Upper lobe of left lung (tissue), 6 donors: ENCODE measurements around the gene HAUS1. TPM values are rescaled to one million over a fixed set of nuclear protein-coding genes. Genes with fewer than 3 reads are reported as not detected.
"Not testable (repeated sequence)": the region's sequence is repeated elsewhere in the genome, so short reads cannot be mapped to it uniquely, and the experiment has no call there.

Experiments used
- ATAC-seq, 2 donors: fragments of 200-7000 bp; cut with Tn5 transposase; one replicate each; pipeline ENCODE4 v1.9.1; 2022; ENCODE audit warnings: mild to moderate bottlenecking in 2 of 2, moderate library complexity in 2 of 2; ENCODE audit not compliant: low FRiP score in 2 of 2
- DNase-seq, 2 donors: peaks; one replicate each; pipeline ENCODE4 v3.0.0-alpha.2; 2019 to 2020
- H3K27ac ChIP-seq, 4 donors: fragments of 200-600 bp; sonication (generic); one replicate each; pipeline ENCODE4 v1.5.1; 2016 to 2019
- H3K27me3 ChIP-seq, 4 donors: fragments of 200-600 bp; sonication (generic); one replicate each; pipeline ENCODE4 v1.5.1; 2017 to 2019
- H3K36me3 ChIP-seq, 4 donors: fragments of 200-600 bp; sonication (generic); one replicate each; pipeline ENCODE4 v1.5.1; 2016 to 2019
- H3K4me1 ChIP-seq, 4 donors: fragments of 200-600 bp; sonication (generic); one replicate each; pipeline ENCODE4 v1.5.1; 2018 to 2019
- H3K4me3 ChIP-seq, 4 donors: fragments of 200-600 bp; sonication (generic); one replicate each; pipeline ENCODE4 v1.5.1; 2017 to 2019; ENCODE audit warnings: mild to moderate bottlenecking in 2 of 4, moderate library complexity in 1 of 4
- H3K9me3 ChIP-seq, 4 donors: fragments of 200-600 bp; sonication (generic); one replicate each; pipeline ENCODE4 v1.5.1; 2018 to 2019
- EP300 ChIP-seq, 4 donors: sonication (generic); formaldehyde crosslinking; IDR thresholded peaks; one replicate each; pipeline ENCODE4 v1.5.1; 2017; ENCODE audit warnings: antibody characterized with exemption in 4 of 4, control low read depth in 2 of 4
- POLR2A ChIP-seq, 4 donors: fragments of 450-650 bp; IDR thresholded peaks; one replicate each; pipeline ENCODE4 v1.5.1; 2016 to 2017; ENCODE audit warnings: antibody characterized with exemption in 4 of 4, mild to moderate bottlenecking in 2 of 4
- POLR2AphosphoS5 ChIP-seq, 2 donors: sonication (generic); formaldehyde crosslinking; IDR thresholded peaks; one replicate each; pipeline ENCODE4 v1.5.1; 2017; ENCODE audit warnings: antibody characterized with exemption in 2 of 2
- WGBS, 2 donors: methylation state at CpG; one replicate each; pipeline ENCODE4 v1.1.5; 2017 to 2018; 5-methylcytosine and 5-hydroxymethylcytosine counted together
- total RNA-seq, 6 donors: library from RNA; depleted of rRNA in 4 of 6; stranded (reverse); fragments of >200 nt in 4 of 6; gene quantifications; one replicate each; pipeline versions ENCODE4 v1.1.0 to v1.2.1, GENCODE V29; 2016 to 2021
- TF ChIP-seq, protein P1 (sequence below), 6 experiments: fragments of 450-650 bp in 4 of 6; fragments of 200-600 bp in 2 of 6; sonication (generic) in 2 of 6; IDR thresholded peaks; one replicate each; pipeline ENCODE4 v1.5.1; 2016 to 2019; ENCODE audit warnings: antibody characterized with exemption in 6 of 6
- donor health status: DM: no; HTN: no; CAD: no; lungs with moderate emphysema.
- donor health status: DM: no; HTN: yes; CAD: no; lungs with severe emphysema.

HAUS1 gene
- total RNA-seq, 6 donors from 2014 or later, result 16.0 to 41.9 (median 27.5) TPM

DNA sequence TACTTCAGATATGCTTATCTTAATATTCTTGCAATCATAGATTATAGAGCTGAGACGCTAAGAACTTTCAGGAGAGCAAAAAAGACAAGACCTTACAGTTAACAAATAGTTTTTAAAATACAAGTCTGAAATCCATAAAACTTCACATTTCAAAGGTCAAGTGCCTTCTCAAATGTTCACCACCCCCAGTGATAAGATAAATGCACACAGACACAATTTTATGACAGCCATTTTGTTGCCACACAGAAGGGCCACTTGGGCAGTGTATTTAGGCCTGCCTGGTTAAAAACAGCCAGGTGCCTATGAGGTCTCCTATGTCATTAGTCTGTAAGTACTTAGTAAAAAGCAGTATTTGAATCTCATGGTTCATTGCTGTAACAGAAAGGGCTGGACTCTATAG lies 24.0 kb upstream of the HAUS1 start:
- Histone ChIP-seq H3K27me3 (no peaks in the 10 kb centered on the region), H3K4me1 (no peaks in the 10 kb centered on the region), H3K27ac (no peak overlapping the region), H3K4me3 (no peak overlapping the region), H3K36me3 (peaks cover 27 to 63% (median 47%) of the 10 kb centered on the region in 4 donors), H3K9me3 (no peaks in the 10 kb centered on the region)
- DNase-seq, result no peak
- ATAC-seq, result no peak
- WGBS, 2 donors, result 91 to 97% methylated on average over 1 of the region's 1 CpG
- TF ChIP-seq EP300 (IDR thresholded peaks at IDR 0.05), result no peak
- TF ChIP-seq, protein P1, sequence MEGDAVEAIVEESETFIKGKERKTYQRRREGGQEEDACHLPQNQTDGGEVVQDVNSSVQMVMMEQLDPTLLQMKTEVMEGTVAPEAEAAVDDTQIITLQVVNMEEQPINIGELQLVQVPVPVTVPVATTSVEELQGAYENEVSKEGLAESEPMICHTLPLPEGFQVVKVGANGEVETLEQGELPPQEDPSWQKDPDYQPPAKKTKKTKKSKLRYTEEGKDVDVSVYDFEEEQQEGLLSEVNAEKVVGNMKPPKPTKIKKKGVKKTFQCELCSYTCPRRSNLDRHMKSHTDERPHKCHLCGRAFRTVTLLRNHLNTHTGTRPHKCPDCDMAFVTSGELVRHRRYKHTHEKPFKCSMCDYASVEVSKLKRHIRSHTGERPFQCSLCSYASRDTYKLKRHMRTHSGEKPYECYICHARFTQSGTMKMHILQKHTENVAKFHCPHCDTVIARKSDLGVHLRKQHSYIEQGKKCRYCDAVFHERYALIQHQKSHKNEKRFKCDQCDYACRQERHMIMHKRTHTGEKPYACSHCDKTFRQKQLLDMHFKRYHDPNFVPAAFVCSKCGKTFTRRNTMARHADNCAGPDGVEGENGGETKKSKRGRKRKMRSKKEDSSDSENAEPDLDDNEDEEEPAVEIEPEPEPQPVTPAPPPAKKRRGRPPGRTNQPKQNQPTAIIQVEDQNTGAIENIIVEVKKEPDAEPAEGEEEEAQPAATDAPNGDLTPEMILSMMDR (IDR thresholded peaks at IDR 0.05), result no peak

DNA sequence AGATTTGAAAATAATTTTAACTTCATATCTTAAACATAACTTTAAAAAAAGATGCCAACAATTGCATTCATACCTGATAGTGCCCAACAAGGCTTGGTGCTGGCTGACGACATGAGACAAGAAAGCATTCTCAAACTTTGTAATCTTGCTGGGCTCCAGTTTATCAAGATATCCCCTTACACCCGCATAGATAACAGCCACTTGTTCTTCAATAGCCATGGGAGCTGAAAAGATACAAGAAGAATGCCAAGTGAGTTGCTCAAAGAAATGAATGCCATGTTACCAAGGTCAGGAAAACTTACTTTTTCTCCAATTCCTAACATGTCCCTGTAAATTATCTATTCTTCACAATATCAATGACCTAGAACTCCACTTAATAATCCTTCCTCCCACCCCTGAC lies 19.8 kb upstream of the HAUS1 start:
- no peaks in the 10 kb centered on the region for H3K27me3 ChIP-seq
- peaks cover 66 to 98% (median 85%) of the 10 kb centered on the region in 4 donors for H3K36me3 ChIP-seq
- H3K27ac ChIP-seq, result no peak overlapping the region
- no peak for TF ChIP-seq EP300 (IDR thresholded peaks at IDR 0.05)
- TF ChIP-seq, protein P1 (IDR thresholded peaks at IDR 0.05), result no peak
- DNase-seq, result no peak
- ATAC-seq, result no peak
- 72 to 80% methylated on average over 2 of the region's 2 CpGs for WGBS, 2 donors
- H3K9me3 ChIP-seq, result no peaks in the 10 kb centered on the region
- no peak overlapping the region for H3K4me3 ChIP-seq
- no peaks in the 10 kb centered on the region for H3K4me1 ChIP-seq

DNA sequence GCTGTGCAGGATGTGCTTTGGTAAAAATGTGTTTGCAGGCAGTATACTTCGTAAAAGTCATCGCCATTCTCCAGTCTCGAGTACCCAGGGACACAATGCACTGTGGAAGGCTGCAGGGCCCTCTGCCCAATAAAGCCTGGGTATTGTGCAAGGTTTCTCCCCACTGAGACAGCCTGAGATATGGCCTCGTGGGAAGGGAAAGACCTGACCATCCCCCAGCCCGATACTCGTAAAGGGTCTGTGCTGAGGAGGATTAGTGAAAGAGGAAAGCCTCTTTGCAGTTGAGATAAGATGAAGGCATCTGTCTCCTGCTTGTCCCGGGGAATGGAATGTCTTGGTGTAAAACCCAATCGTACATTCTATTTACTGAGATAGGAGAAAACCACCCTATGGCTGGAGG lies 15.7 kb upstream of the HAUS1 start:
- not testable (repeated sequence) for H3K27me3 ChIP-seq, H3K27ac ChIP-seq, DNase-seq, H3K9me3 ChIP-seq, ATAC-seq, H3K4me3 ChIP-seq
- Histone ChIP-seq H3K36me3 (peaks cover 66 to 100% (median 87%) of the 10 kb centered on the region in 4 donors), H3K4me1 (peaks cover 0 to 12% (median 0%) of the 10 kb centered on the region in 4 donors)
- 76 to 81% methylated on average over 8 of the region's 8 CpGs for WGBS, 2 donors

DNA sequence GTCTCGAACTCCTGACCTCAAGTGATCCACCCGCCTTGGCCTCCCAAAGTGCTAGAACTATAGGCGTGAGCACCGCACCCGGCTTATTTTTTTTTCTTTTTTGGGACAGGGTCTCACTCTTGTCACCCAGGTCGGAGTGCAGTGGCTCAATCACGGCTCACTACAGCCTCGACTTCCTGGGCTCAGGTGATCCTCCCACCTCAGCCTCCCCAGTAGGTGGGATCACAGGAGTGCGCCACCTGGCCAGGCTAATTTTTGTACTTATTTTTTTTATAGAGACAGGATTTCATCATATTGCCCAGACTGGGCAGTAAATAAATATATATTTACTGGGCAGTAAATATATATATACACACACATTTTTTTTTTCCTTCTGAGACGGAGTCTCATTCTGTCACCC lies 8.7 kb upstream of the HAUS1 start:
- ATAC-seq (no peak), DNase-seq (no peak)
- Histone ChIP-seq H3K36me3 (peaks cover 6 to 43% (median 24%) of the 10 kb centered on the region in 4 donors), H3K4me1 (peaks cover 25 to 51% (median 31%) of the 10 kb centered on the region in 4 donors), H3K4me3 (peak overlapping the region in 1 of 4 donors; percentile 82), H3K27me3 (no peaks in the 10 kb centered on the region), H3K27ac (no peak overlapping the region), H3K9me3 (no peaks in the 10 kb centered on the region)
- TF ChIP-seq, protein P1 (IDR thresholded peaks at IDR 0.05), result no peak
- TF ChIP-seq POLR2A (IDR thresholded peaks at IDR 0.05) (no peak), EP300 (IDR thresholded peaks at IDR 0.05) (no peak), POLR2AphosphoS5 (IDR thresholded peaks at IDR 0.05) (no peak)
- WGBS, 2 donors, result 95 to 97% methylated on average over 10 of the region's 10 CpGs

DNA sequence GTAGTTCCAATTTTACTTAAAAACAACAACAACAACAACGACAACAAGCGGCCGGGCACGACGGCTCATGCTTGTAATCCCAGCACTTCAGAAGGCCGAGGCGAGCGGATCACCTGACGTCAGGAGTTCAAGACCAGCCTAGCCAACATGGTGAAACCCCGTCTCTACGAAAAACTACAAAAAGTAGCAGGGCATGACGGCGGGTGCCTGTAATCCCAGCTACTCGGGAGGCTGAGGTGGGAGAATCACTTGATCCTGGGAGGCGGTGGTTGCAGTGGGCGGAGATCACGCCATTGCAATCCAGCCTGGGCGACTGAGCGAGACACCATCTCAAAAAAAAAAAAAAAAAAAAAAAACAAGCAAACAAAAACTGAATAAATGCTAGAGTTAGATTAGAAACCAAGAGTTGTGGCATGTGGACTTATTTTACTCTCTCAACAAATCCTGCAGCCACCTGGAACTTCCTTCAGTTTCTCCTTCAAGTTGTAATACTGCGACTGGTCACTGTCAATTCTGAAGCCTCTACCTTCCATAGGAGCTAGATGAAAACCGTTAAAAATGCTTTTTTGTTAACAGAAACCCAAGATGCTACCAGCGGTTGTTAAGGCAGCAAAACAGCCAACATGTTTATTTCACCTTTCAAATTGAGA lies 7.4 kb upstream of the HAUS1 start:
- Histone ChIP-seq H3K27ac (peak overlapping the region; percentile 84 to 94 (median 88)), H3K9me3 (no peaks in the 10 kb centered on the region), H3K4me1 (peaks cover 25 to 47% (median 31%) of the 10 kb centered on the region in 4 donors), H3K27me3 (no peaks in the 10 kb centered on the region), H3K4me3 (peak overlapping the region; percentile 67 to 100 (median 80)), H3K36me3 (peaks cover 0 to 31% (median 13%) of the 10 kb centered on the region in 4 donors)
- no peak for DNase-seq
- TF ChIP-seq EP300 (IDR thresholded peaks at IDR 0.05) (no peak), POLR2AphosphoS5 (IDR thresholded peaks at IDR 0.05) (no peak), POLR2A (IDR thresholded peaks at IDR 0.05) (no peak)
- TF ChIP-seq, protein P1 (IDR thresholded peaks at IDR 0.05), result no peak
- WGBS, 2 donors, result 48 to 58% methylated on average over 22 of the region's 22 CpGs
- ATAC-seq, result no peak
